MM.1S (cell line): Measurements from ENCODE around the gene MORF4L2.

Experiments
- CTCF ChIP-seq: fragments of 300-600 bp; sonication (generic); IDR thresholded peaks from 2 replicates; pipeline ENCODE4 v1.5.1; 2016; ENCODE audit warnings: antibody characterized with exemption, low read length, mixed read lengths
- EZH2 ChIP-seq: fragments of 300-600 bp; sonication (generic); optimal IDR thresholded peaks from 2 replicates; pipeline ENCODE3; 2017; ENCODE audit warnings: low read depth, mild to moderate bottlenecking, antibody characterized with exemption, low read length, mixed read lengths
- EZH2phosphoT487 ChIP-seq: fragments of 300-600 bp; sonication (generic); IDR thresholded peaks from 2 replicates; pipeline ENCODE4 v1.6.1; 2018; ENCODE audit warnings: antibody characterized with exemption, low read length

GRCh38 chrX:103691059-103691458, 4.6 kb upstream of the MORF4L2 start:
- no peak for TF ChIP-seq EZH2
- no peak for TF ChIP-seq CTCF
- no peak for TF ChIP-seq EZH2phosphoT487
